GM23338 (cell line): ENCODE results near the gene BCKDHA. TPM values are rescaled to one million over a fixed set of nuclear protein-coding genes. Genes with fewer than 3 reads are reported as not detected.

Source experiments
- STAT1 ChIP-seq: IDR thresholded peaks from one replicate; pipeline ENCODE4 v1.6.1; 2016; ENCODE audit warnings: antibody characterized with exemption; ENCODE audit not compliant: unreplicated experiment
- polyA plus RNA-seq: library from polyadenylated mRNA; unstranded; fragments of >200 nt; fragmentation: Nextera tagmentation; extraction: Ambion mirVana; gene quantifications from 2 replicates; pipeline ENCODE4 v1.2.1, GENCODE V29; 2016
- total RNA-seq: library from RNA; depleted of rRNA; stranded (reverse); fragments of >200 nt; shearing (Covaris generic); gene quantifications from 2 replicates; pipeline ENCODE4 v1.2.3, GENCODE V29; 2014
- TF ChIP-seq, protein P1 (sequence below): fragments of 250-450 bp; sonication (Bioruptor Pico); IDR thresholded peaks from 2 replicates; pipeline ENCODE4 v1.5.0; 2020; ENCODE audit warnings: mild to moderate bottlenecking, moderate library complexity
- TF ChIP-seq, protein P2 (sequence below): IDR thresholded peaks from one replicate; pipeline ENCODE4 v1.6.1; 2018; ENCODE audit warnings: antibody characterized with exemption; ENCODE audit not compliant: unreplicated experiment
- TF ChIP-seq, protein P3 (sequence below): IDR thresholded peaks from 2 replicates; pipeline ENCODE4 v1.6.1; 2016; ENCODE audit warnings: antibody characterized with exemption

BCKDHA gene
- total and polyA plus RNA-seq, 2 experiments from 2014 or later, result 15.0 to 42.4 TPM

DNA sequence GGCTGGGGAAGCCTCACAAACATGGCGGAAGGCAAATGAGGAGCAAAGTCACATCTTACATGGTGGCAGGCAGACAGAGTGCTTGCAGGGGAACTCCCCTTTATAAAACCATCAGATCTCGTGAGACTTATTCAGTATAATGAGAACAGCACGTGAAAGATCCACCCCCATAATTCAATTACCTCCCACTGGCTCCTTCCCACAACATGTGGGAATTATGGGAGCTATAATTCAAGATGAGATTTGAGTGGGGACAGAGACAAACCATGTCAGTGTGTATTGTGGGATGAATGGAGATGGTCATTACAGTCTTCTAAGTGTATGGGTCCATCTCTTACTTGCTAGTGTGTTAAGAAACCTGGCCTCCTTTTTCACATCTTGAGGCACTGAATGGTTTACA, 4.4 kb downstream of the BCKDHA start (continued):
- TF ChIP-seq, protein P1, sequence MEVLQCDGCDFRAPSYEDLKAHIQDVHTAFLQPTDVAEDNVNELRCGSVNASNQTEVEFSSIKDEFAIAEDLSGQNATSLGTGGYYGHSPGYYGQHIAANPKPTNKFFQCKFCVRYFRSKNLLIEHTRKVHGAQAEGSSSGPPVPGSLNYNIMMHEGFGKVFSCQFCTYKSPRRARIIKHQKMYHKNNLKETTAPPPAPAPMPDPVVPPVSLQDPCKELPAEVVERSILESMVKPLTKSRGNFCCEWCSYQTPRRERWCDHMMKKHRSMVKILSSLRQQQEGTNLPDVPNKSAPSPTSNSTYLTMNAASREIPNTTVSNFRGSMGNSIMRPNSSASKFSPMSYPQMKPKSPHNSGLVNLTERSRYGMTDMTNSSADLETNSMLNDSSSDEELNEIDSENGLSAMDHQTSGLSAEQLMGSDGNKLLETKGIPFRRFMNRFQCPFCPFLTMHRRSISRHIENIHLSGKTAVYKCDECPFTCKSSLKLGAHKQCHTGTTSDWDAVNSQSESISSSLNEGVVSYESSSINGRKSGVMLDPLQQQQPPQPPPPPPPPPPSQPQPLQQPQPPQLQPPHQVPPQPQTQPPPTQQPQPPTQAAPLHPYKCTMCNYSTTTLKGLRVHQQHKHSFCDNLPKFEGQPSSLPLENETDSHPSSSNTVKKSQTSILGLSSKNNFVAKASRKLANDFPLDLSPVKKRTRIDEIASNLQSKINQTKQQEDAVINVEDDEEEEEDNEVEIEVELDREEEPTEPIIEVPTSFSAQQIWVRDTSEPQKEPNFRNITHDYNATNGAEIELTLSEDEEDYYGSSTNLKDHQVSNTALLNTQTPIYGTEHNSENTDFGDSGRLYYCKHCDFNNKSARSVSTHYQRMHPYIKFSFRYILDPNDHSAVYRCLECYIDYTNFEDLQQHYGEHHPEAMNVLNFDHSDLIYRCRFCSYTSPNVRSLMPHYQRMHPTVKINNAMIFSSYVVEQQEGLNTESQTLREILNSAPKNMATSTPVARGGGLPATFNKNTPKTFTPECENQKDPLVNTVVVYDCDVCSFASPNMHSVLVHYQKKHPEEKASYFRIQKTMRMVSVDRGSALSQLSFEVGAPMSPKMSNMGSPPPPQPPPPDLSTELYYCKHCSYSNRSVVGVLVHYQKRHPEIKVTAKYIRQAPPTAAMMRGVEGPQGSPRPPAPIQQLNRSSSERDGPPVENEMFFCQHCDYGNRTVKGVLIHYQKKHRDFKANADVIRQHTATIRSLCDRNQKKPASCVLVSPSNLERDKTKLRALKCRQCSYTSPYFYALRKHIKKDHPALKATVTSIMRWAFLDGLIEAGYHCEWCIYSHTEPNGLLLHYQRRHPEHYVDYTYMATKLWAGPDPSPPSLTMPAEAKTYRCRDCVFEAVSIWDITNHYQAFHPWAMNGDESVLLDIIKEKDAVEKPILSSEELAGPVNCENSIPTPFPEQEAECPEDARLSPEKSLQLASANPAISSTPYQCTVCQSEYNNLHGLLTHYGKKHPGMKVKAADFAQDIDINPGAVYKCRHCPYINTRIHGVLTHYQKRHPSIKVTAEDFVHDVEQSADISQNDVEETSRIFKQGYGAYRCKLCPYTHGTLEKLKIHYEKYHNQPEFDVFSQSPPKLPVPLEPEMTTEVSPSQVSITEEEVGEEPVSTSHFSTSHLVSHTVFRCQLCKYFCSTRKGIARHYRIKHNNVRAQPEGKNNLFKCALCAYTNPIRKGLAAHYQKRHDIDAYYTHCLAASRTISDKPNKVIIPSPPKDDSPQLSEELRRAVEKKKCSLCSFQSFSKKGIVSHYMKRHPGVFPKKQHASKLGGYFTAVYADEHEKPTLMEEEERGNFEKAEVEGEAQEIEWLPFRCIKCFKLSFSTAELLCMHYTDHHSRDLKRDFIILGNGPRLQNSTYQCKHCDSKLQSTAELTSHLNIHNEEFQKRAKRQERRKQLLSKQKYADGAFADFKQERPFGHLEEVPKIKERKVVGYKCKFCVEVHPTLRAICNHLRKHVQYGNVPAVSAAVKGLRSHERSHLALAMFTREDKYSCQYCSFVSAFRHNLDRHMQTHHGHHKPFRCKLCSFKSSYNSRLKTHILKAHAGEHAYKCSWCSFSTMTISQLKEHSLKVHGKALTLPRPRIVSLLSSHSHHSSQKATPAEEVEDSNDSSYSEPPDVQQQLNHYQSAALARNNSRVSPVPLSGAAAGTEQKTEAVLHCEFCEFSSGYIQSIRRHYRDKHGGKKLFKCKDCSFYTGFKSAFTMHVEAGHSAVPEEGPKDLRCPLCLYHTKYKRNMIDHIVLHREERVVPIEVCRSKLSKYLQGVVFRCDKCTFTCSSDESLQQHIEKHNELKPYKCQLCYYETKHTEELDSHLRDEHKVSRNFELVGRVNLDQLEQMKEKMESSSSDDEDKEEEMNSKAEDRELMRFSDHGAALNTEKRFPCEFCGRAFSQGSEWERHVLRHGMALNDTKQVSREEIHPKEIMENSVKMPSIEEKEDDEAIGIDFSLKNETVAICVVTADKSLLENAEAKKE (CRISPR knock-in tag), result no peak
- TF ChIP-seq, protein P2, sequence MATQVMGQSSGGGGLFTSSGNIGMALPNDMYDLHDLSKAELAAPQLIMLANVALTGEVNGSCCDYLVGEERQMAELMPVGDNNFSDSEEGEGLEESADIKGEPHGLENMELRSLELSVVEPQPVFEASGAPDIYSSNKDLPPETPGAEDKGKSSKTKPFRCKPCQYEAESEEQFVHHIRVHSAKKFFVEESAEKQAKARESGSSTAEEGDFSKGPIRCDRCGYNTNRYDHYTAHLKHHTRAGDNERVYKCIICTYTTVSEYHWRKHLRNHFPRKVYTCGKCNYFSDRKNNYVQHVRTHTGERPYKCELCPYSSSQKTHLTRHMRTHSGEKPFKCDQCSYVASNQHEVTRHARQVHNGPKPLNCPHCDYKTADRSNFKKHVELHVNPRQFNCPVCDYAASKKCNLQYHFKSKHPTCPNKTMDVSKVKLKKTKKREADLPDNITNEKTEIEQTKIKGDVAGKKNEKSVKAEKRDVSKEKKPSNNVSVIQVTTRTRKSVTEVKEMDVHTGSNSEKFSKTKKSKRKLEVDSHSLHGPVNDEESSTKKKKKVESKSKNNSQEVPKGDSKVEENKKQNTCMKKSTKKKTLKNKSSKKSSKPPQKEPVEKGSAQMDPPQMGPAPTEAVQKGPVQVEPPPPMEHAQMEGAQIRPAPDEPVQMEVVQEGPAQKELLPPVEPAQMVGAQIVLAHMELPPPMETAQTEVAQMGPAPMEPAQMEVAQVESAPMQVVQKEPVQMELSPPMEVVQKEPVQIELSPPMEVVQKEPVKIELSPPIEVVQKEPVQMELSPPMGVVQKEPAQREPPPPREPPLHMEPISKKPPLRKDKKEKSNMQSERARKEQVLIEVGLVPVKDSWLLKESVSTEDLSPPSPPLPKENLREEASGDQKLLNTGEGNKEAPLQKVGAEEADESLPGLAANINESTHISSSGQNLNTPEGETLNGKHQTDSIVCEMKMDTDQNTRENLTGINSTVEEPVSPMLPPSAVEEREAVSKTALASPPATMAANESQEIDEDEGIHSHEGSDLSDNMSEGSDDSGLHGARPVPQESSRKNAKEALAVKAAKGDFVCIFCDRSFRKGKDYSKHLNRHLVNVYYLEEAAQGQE, result no peak
- TF ChIP-seq, protein P3, sequence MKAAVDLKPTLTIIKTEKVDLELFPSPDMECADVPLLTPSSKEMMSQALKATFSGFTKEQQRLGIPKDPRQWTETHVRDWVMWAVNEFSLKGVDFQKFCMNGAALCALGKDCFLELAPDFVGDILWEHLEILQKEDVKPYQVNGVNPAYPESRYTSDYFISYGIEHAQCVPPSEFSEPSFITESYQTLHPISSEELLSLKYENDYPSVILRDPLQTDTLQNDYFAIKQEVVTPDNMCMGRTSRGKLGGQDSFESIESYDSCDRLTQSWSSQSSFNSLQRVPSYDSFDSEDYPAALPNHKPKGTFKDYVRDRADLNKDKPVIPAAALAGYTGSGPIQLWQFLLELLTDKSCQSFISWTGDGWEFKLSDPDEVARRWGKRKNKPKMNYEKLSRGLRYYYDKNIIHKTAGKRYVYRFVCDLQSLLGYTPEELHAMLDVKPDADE, result no peak
- no peak for TF ChIP-seq STAT1
